Endothelial cell of umbilical vein (primary cell): ENCODE data around the gene MBD5.

Experiments
- FOS ChIP-seq: IDR thresholded peaks from 2 replicates; pipeline ENCODE4 v1.6.1; 2011; ENCODE audit warnings: mild to moderate bottlenecking, low read length, moderate library complexity, borderline replicate concordance; ENCODE audit not compliant: insufficient read depth
- MYC ChIP-seq: IDR thresholded peaks from one replicate; pipeline ENCODE4 v1.6.1; 2011; ENCODE audit warnings: mild to moderate bottlenecking, low read depth, low read length
- POLR2A ChIP-seq: IDR thresholded peaks from 2 replicates; pipeline ENCODE4 v1.6.1; 2012; ENCODE audit warnings: low read depth, mild to moderate bottlenecking, control low read depth, low read length
- POLR2AphosphoS5 ChIP-seq: IDR thresholded peaks from 2 replicates; pipeline ENCODE4 v1.6.1; 2012; ENCODE audit warnings: low read depth, mild to moderate bottlenecking, control low read depth, low read length, moderate library complexity; ENCODE audit not compliant: insufficient read depth
- TF ChIP-seq, protein P1 (sequence below), 2 donors: IDR thresholded peaks; 1 replicate in 1 of 2; 2 replicates in 1 of 2; pipeline ENCODE4 v1.5.1; 2011; ENCODE audit warnings: low read length in 2 of 2, mild to moderate bottlenecking in 2 of 2, moderate library complexity in 2 of 2, control low read depth in 1 of 2, inconsistent platforms in 1 of 2, low read depth in 1 of 2; ENCODE audit not compliant: insufficient read depth in 1 of 2; ENCODE audit errors: extremely low read depth in 1 of 2
- TF ChIP-seq, protein P2 (sequence below): IDR thresholded peaks from 2 replicates; pipeline ENCODE4 v1.6.1; 2011; ENCODE audit not compliant: insufficient read depth, insufficient read length

DNA sequence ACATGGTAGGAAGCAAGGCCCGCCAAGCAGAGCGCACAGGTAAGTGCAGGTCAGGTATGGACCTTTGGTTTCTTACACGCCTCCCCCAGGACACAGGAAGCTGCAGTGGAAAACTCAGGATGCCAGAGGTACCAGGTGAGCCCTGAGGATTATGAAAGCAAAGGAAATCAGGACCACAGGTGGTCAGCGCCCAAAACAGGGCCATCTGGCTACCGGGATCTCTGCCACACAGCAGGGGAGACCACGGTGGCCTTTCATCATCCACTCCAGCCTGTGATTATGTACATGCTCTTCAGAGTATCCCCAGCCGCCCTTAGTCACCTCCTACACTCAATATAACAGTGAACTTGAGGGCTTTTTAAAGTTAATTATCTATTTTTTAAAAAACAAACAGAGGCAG, 498.1 kb downstream of the MBD5 start:
- TF ChIP-seq POLR2AphosphoS5 (no peak), MYC (no peak), FOS (no peak), POLR2A (no peak)
- TF ChIP-seq, protein P1, sequence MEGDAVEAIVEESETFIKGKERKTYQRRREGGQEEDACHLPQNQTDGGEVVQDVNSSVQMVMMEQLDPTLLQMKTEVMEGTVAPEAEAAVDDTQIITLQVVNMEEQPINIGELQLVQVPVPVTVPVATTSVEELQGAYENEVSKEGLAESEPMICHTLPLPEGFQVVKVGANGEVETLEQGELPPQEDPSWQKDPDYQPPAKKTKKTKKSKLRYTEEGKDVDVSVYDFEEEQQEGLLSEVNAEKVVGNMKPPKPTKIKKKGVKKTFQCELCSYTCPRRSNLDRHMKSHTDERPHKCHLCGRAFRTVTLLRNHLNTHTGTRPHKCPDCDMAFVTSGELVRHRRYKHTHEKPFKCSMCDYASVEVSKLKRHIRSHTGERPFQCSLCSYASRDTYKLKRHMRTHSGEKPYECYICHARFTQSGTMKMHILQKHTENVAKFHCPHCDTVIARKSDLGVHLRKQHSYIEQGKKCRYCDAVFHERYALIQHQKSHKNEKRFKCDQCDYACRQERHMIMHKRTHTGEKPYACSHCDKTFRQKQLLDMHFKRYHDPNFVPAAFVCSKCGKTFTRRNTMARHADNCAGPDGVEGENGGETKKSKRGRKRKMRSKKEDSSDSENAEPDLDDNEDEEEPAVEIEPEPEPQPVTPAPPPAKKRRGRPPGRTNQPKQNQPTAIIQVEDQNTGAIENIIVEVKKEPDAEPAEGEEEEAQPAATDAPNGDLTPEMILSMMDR (IDR thresholded peaks at IDR 0.05; ENCODE audit: extremely low read depth in 1 of 2, insufficient read depth in 1 of 2, low read depth in 1 of 2, low read length in 2 of 2), result no peak
- TF ChIP-seq, protein P2, sequence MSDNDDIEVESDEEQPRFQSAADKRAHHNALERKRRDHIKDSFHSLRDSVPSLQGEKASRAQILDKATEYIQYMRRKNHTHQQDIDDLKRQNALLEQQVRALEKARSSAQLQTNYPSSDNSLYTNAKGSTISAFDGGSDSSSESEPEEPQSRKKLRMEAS, result no peak
